GM18508 (cell line): ENCODE results near the gene C14orf39.

Source experiments
- ATAC-seq: cut with Tn5 transposase; IDR thresholded peaks from one replicate; pipeline ENCODE4 v1.9.1; 2021; ENCODE audit warnings: moderate number of reproducible peaks; ENCODE audit not compliant: insufficient read depth, unreplicated experiment

The C14orf39 gene

GRCh38 chr14:60485598-60486251 is at the start of gene C14orf39:
Gene C14orf39, minus strand, starts transcription at chr14:60486063. Its CDS starts 985 bp downstream, at chr14:60485078.
- no peak for ATAC-seq

- ATAC-seq: no peak
These were observed 46.6 kb upstream of the C14orf39 start for GRCh38 chr14:60532442-60532841.

- no peak for ATAC-seq
These were observed 29.8 kb upstream of the C14orf39 start for GRCh38 chr14:60515511-60516289.

- ATAC-seq: no peak
These were observed 29.1 kb upstream of the C14orf39 start for GRCh38 chr14:60514741-60515491.

GRCh38 chr14:60514378-60514740 is 28.5 kb upstream of the C14orf39 start:
- no peak for ATAC-seq

GRCh38 chr14:60512973-60513571 is 27.2 kb upstream of the C14orf39 start:
- ATAC-seq: no peak

GRCh38 chr14:60512126-60512525 is 26.3 kb upstream of the C14orf39 start:
- no peak for ATAC-seq

GRCh38 chr14:60510951-60511599 is 25.2 kb upstream of the C14orf39 start:
- no peak for ATAC-seq

- no peak for ATAC-seq
These were observed 24.5 kb upstream of the C14orf39 start for GRCh38 chr14:60510254-60510950.

- no peak for ATAC-seq
These were observed 23.8 kb upstream of the C14orf39 start for GRCh38 chr14:60509438-60510253.

GRCh38 chr14:60508707-60509437 is 23.0 kb upstream of the C14orf39 start, which contains the start of gene SIX6:
Gene SIX6, plus strand, starts transcription at chr14:60509146. Its CDS starts 253 bp downstream, at chr14:60509399.
- no peak for ATAC-seq

GRCh38 chr14:60508363-60508706 is 22.5 kb upstream of the C14orf39 start:
- ATAC-seq: no peak

- no peak for ATAC-seq
These were observed 21.3 kb upstream of the C14orf39 start for GRCh38 chr14:60506985-60507829.

GRCh38 chr14:60506462-60506984 is 20.7 kb upstream of the C14orf39 start:
- no peak for ATAC-seq

GRCh38 chr14:60506010-60506409 is 20.1 kb upstream of the C14orf39 start:
- no peak for ATAC-seq

GRCh38 chr14:60505448-60505847 is 19.6 kb upstream of the C14orf39 start:
- no peak for ATAC-seq

- ATAC-seq: no peak
These were observed 16.7 kb upstream of the C14orf39 start for GRCh38 chr14:60502541-60502940.
